ENCODE data around the gene CTSW. TPM values are rescaled to one million over a fixed set of nuclear protein-coding genes. Genes with fewer than 3 reads are reported as not detected.

Gene CTSW
- polyA plus RNA-seq, 1 donor from 2014 or later = not detected

DNA sequence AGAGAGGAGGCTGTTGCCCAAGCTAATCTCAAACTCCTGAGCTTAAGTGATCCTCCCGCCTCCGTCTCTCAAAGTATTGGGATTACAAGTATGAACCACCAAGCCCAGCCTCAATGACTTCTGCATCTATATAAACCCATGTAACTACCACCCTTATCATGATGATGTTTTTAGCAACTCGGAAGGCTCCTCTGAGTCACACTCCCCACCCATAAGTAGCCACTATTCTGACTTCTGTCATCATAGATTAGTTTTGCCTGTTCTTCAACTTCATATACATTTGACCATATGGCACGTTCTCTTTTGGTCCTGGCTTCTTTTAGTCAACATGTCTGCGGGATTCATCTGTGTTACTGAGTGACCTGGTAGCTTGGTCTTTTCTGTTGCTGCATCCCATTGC lies 27.0 kb downstream of the CTSW start:
- Histone ChIP-seq H3K36me3 (ENCODE audit: insufficient read depth, low read length) (no peaks in the 10 kb centered on the region), H4K20me1 (ENCODE audit: insufficient read depth) (no peaks in the 10 kb centered on the region), H3K4me2 (ENCODE audit: low read length) (no peak overlapping the region), H3K9ac (ENCODE audit: low read length) (no peak overlapping the region), H3K9me3 (ENCODE audit: low read length) (no peaks in the 10 kb centered on the region), H3F3A (ENCODE audit: insufficient read depth, low read length, poor library complexity, severe bottlenecking) (no peaks in the 10 kb centered on the region), H3K9me2 (ENCODE audit: insufficient read depth, low read length) (no peaks in the 10 kb centered on the region), H3K79me2 (replicated peaks; ENCODE audit: insufficient read depth, low read length) (no peaks in the 10 kb centered on the region), H2AFZ (ENCODE audit: low read depth, low read length) (no peak overlapping the region), H3K4me3 (ENCODE audit: low read length) (no peak overlapping the region), H3K27me3 (ENCODE audit: insufficient read depth, low read depth, low read length) (peaks cover 27% of the 10 kb centered on the region), H3K27ac (ENCODE audit: low read length) (no peak overlapping the region)
- TF ChIP-seq, protein P1, sequence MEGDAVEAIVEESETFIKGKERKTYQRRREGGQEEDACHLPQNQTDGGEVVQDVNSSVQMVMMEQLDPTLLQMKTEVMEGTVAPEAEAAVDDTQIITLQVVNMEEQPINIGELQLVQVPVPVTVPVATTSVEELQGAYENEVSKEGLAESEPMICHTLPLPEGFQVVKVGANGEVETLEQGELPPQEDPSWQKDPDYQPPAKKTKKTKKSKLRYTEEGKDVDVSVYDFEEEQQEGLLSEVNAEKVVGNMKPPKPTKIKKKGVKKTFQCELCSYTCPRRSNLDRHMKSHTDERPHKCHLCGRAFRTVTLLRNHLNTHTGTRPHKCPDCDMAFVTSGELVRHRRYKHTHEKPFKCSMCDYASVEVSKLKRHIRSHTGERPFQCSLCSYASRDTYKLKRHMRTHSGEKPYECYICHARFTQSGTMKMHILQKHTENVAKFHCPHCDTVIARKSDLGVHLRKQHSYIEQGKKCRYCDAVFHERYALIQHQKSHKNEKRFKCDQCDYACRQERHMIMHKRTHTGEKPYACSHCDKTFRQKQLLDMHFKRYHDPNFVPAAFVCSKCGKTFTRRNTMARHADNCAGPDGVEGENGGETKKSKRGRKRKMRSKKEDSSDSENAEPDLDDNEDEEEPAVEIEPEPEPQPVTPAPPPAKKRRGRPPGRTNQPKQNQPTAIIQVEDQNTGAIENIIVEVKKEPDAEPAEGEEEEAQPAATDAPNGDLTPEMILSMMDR (IDR thresholded peaks at IDR 0.05; ENCODE audit: poor library complexity, severe bottlenecking) = no peak
- TF ChIP-seq SMC3 (conservative IDR thresholded peaks at IDR 0.05; ENCODE audit: poor library complexity) (no peak), TAF1 (IDR thresholded peaks at IDR 0.05; ENCODE audit: low read depth) (no peak), EP300 (conservative IDR thresholded peaks at IDR 0.05; ENCODE audit: poor library complexity, severe bottlenecking) (no peak), EZH2 (IDR thresholded peaks at IDR 0.05; ENCODE audit: borderline replicate concordance, insufficient read depth, low read length, poor library complexity, severe bottlenecking) (no peak), RAD21 (conservative IDR thresholded peaks at IDR 0.05) (no peak), MXI1 (conservative IDR thresholded peaks at IDR 0.05; ENCODE audit: poor library complexity, severe bottlenecking) (no peak), POLR2AphosphoS5 (IDR thresholded peaks at IDR 0.05) (no peak)
- TF ChIP-seq, protein P2, sequence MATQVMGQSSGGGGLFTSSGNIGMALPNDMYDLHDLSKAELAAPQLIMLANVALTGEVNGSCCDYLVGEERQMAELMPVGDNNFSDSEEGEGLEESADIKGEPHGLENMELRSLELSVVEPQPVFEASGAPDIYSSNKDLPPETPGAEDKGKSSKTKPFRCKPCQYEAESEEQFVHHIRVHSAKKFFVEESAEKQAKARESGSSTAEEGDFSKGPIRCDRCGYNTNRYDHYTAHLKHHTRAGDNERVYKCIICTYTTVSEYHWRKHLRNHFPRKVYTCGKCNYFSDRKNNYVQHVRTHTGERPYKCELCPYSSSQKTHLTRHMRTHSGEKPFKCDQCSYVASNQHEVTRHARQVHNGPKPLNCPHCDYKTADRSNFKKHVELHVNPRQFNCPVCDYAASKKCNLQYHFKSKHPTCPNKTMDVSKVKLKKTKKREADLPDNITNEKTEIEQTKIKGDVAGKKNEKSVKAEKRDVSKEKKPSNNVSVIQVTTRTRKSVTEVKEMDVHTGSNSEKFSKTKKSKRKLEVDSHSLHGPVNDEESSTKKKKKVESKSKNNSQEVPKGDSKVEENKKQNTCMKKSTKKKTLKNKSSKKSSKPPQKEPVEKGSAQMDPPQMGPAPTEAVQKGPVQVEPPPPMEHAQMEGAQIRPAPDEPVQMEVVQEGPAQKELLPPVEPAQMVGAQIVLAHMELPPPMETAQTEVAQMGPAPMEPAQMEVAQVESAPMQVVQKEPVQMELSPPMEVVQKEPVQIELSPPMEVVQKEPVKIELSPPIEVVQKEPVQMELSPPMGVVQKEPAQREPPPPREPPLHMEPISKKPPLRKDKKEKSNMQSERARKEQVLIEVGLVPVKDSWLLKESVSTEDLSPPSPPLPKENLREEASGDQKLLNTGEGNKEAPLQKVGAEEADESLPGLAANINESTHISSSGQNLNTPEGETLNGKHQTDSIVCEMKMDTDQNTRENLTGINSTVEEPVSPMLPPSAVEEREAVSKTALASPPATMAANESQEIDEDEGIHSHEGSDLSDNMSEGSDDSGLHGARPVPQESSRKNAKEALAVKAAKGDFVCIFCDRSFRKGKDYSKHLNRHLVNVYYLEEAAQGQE (IDR thresholded peaks at IDR 0.05; ENCODE audit: borderline replicate concordance) = no peak

DNA sequence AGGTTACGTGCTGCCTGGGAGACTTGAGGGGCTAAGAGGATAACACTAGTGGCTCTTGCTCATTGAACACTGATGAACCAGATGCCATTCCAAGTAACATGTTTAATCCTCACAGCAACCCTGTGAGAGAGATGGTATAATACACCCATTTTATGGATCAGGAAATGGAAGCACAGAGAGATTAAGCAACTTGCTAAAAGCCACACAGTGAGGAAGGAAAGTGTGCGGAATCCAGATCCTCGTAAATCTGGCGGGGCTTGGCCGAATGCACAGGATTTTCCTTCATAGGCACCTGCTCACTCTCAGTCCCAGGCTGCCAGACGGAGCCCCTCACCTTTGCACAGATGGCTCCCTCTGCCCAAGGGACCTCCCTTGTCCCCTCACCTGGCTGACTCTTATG lies 28.2 kb downstream of the CTSW start:
- Histone ChIP-seq H3K79me2 (replicated peaks; ENCODE audit: insufficient read depth, low read length) (no peaks in the 10 kb centered on the region), H3K9me2 (ENCODE audit: insufficient read depth, low read length) (no peaks in the 10 kb centered on the region), H3K9ac (ENCODE audit: low read length) (no peak overlapping the region), H3K36me3 (ENCODE audit: insufficient read depth, low read length) (no peaks in the 10 kb centered on the region), H4K20me1 (ENCODE audit: insufficient read depth) (no peaks in the 10 kb centered on the region), H3K4me3 (ENCODE audit: low read length) (no peak overlapping the region), H3K4me2 (ENCODE audit: low read length) (no peak overlapping the region), H3K27me3 (ENCODE audit: insufficient read depth, low read depth, low read length) (peaks cover 15% of the 10 kb centered on the region), H2AFZ (ENCODE audit: low read depth, low read length) (no peak overlapping the region), H3F3A (ENCODE audit: insufficient read depth, low read length, poor library complexity, severe bottlenecking) (no peaks in the 10 kb centered on the region), H3K9me3 (ENCODE audit: low read length) (no peaks in the 10 kb centered on the region), H3K27ac (ENCODE audit: low read length) (no peak overlapping the region)
- TF ChIP-seq, protein P1 (IDR thresholded peaks at IDR 0.05; ENCODE audit: poor library complexity, severe bottlenecking) = no peak
- TF ChIP-seq TAF1 (IDR thresholded peaks at IDR 0.05; ENCODE audit: low read depth) (no peak), RAD21 (conservative IDR thresholded peaks at IDR 0.05) (no peak), MXI1 (conservative IDR thresholded peaks at IDR 0.05; ENCODE audit: poor library complexity, severe bottlenecking) (no peak), POLR2AphosphoS5 (IDR thresholded peaks at IDR 0.05) (no peak), EZH2 (IDR thresholded peaks at IDR 0.05; ENCODE audit: borderline replicate concordance, insufficient read depth, low read length, poor library complexity, severe bottlenecking) (no peak), EP300 (conservative IDR thresholded peaks at IDR 0.05; ENCODE audit: poor library complexity, severe bottlenecking) (no peak), SMC3 (conservative IDR thresholded peaks at IDR 0.05; ENCODE audit: poor library complexity) (no peak)
- TF ChIP-seq, protein P2 (IDR thresholded peaks at IDR 0.05; ENCODE audit: borderline replicate concordance) = no peak

All from neural cell (in vitro differentiated cells).